ENCODE results near the gene CEBPG. TPM values are rescaled to one million over a fixed set of nuclear protein-coding genes. Genes with fewer than 3 reads are reported as not detected.

The CEBPG gene
- total RNA-seq, 1 experiment from 2014 or later, result 33.4 TPM

DNA sequence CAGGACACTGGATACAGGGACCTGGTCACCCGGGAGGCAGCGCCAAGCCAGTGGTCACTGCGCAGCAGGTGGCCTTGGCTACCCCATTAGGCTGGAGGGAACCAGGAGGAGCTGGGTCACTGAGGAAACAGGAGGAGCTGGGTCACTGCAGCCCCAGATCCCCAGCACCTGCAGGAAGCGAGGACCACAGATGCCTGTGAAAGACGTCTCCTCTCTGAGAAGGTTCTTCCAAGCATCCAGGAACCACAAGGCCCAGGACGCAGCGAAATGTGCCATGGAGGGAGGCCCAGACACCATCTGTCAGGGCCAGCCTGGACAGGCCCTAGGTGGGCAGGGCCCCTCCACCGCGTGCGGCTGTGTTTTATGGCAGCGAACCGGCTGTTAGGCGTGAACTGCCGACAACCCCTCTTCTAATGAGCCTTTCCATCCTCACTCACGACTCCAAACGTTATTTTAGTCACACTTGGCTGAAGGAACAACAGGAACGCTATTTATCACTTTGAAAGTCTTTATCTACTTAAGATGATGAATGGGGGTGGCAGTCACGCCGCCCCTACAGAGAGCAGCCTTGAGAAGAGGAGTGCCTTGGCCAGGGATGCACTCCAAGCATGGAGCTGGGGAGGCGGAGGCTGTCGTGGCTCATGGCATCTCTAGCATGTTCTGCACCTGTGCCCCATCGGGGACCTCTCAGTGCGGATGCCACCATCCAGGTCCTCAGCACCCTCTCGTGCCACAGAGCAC, 53.3 kb downstream of the CEBPG start:
- Histone ChIP-seq H3K79me2 (ENCODE audit: low read depth) (no peaks in the 10 kb centered on the region), H3K27ac (no peak overlapping the region), H3K27me3 (ENCODE audit: insufficient read depth, low read depth) (no peaks in the 10 kb centered on the region), H3K9me2 (ENCODE audit: insufficient read depth) (no peaks in the 10 kb centered on the region), H3F3A (ENCODE audit: insufficient read depth, low read depth) (no peaks in the 10 kb centered on the region), H3K9me3 (ENCODE audit: insufficient read depth, low read depth) (no peaks in the 10 kb centered on the region), H3K4me1 (replicated peaks; ENCODE audit: insufficient read depth) (no peaks in the 10 kb centered on the region), H3K4me3 (no peak overlapping the region), H3K36me3 (ENCODE audit: low read depth) (no peaks in the 10 kb centered on the region), H3K4me2 (no peak overlapping the region), H4K20me1 (ENCODE audit: insufficient read depth) (no peaks in the 10 kb centered on the region; the same call in 1 of the 2 replicates), H2AFZ (no peak overlapping the region)
- POLR2A ChIA-PET (ENCODE audit: unreplicated experiment), result no interaction called here
- DNase-seq, result no peak
- TF ChIP-seq, protein P1, sequence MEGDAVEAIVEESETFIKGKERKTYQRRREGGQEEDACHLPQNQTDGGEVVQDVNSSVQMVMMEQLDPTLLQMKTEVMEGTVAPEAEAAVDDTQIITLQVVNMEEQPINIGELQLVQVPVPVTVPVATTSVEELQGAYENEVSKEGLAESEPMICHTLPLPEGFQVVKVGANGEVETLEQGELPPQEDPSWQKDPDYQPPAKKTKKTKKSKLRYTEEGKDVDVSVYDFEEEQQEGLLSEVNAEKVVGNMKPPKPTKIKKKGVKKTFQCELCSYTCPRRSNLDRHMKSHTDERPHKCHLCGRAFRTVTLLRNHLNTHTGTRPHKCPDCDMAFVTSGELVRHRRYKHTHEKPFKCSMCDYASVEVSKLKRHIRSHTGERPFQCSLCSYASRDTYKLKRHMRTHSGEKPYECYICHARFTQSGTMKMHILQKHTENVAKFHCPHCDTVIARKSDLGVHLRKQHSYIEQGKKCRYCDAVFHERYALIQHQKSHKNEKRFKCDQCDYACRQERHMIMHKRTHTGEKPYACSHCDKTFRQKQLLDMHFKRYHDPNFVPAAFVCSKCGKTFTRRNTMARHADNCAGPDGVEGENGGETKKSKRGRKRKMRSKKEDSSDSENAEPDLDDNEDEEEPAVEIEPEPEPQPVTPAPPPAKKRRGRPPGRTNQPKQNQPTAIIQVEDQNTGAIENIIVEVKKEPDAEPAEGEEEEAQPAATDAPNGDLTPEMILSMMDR (conservative IDR thresholded peaks at IDR 0.05), result no peak
- TF ChIP-seq EZH2 (IDR thresholded peaks at IDR 0.05; ENCODE audit: low read depth), result no peak
- BruUV-seq (replicated peaks), result no TSS peak
- intact Hi-C loops (cut with micrococcal nuclease; ENCODE audit: unreplicated experiment), result no loop called here
- CTCF ChIA-PET, result no interaction called here

DNA sequence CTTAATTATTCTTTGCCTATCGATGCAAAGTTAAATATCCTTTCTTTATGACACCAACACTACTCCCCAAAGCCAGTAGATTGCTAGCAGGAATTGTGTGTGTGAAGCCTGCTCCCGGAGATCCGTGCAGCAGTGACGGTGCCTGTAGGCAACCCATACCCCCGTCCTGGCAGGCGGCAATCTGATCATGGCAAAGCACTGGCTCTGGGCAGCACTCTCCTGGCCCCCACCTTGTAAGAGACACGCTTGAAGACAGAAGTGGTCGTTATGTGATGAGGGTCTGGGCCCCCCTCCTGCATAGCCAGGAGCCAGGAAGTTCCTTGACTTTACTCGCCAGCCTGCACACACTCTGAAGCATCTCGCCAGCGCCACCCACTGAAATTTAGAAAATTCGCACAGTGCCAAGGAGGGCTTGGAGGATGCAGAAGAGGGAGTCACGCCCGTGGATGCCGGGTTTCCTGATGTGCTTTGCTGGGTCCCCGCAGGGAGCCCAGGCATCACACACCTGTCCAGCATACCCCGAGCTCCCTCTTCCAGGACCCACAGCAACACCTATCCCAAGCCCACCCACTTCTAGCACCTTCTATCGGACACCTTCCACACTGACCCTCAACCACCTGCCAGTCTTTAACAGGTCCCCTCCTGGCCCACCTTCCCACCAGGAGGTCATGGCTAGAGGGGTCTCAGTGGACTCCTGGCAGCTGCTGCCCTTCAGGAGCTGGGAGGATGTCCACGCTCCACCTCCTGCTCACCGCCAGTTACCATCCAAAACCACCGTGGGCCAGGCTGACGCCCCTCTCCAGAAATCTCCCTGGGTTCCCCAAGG, 54.5 kb downstream of the CEBPG start:
- H3K4me3 ChIP-seq, result no peak overlapping the region
- no peaks in the 10 kb centered on the region for H3K36me3 ChIP-seq (ENCODE audit: low read depth)
- no peak overlapping the region for H3K27ac ChIP-seq
- no peaks in the 10 kb centered on the region for H3K27me3 ChIP-seq (ENCODE audit: insufficient read depth, low read depth)
- no peaks in the 10 kb centered on the region for H3K9me3 ChIP-seq (ENCODE audit: insufficient read depth, low read depth)
- no peak for DNase-seq
- no peaks in the 10 kb centered on the region; the same call in 1 of the 2 replicates for H4K20me1 ChIP-seq (ENCODE audit: insufficient read depth)
- CTCF ChIA-PET, result interaction anchor here (0.5 kb wide), 1 partner anchor 267 kb away, joined by 10 read pairs; no protein-coding TSS in a partner anchor
- no peaks in the 10 kb centered on the region for H3K9me2 ChIP-seq (ENCODE audit: insufficient read depth)
- H3K4me2 ChIP-seq, result no peak overlapping the region
- no TSS peak for BruUV-seq (replicated peaks)
- intact Hi-C loops (cut with micrococcal nuclease; ENCODE audit: unreplicated experiment), result no loop called here
- H3F3A ChIP-seq (ENCODE audit: insufficient read depth, low read depth), result no peaks in the 10 kb centered on the region
- no peaks in the 10 kb centered on the region for H3K79me2 ChIP-seq (ENCODE audit: low read depth)
- POLR2A ChIA-PET (ENCODE audit: unreplicated experiment), result no interaction called here
- no peak for TF ChIP-seq EZH2 (IDR thresholded peaks at IDR 0.05; ENCODE audit: low read depth)
- TF ChIP-seq, protein P1 (conservative IDR thresholded peaks at IDR 0.05), result no peak
- H3K4me1 ChIP-seq (replicated peaks; ENCODE audit: insufficient read depth), result no peaks in the 10 kb centered on the region
- no peak overlapping the region for H2AFZ ChIP-seq

DNA sequence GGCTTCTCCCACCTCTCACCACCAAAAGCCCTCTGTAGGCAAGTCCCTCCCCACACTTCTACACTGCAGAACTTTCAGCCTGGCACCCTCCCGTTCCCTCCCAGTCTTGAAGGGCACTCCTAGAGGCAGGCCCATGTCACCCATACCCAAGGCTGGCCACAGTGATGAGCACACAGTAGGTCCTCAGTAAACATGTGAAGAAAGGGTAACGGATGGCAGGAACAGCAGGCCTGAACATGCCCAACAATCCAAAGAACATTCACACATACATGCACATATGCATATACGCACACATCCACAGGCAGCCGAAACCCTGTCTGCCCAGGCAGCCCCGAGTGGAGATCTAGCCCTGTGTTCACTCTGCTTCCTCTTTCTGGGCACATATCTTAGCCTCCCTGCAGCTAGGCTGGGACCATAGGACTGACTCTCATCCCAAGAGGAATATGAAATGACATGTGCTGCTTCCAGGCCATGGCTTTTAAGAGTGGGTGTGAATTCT, 55.2 kb downstream of the CEBPG start:
- H3K4me2 ChIP-seq, result no peak overlapping the region
- ChIA-PET POLR2A (ENCODE audit: unreplicated experiment) (no interaction called here), CTCF (interaction anchor here (0.5 kb wide), 1 partner anchor 267 kb away, joined by 10 read pairs; no protein-coding TSS in a partner anchor)
- H3K79me2 ChIP-seq (ENCODE audit: low read depth), result no peaks in the 10 kb centered on the region
- no peaks in the 10 kb centered on the region for H3K9me2 ChIP-seq (ENCODE audit: insufficient read depth)
- H3K27ac ChIP-seq, result no peak overlapping the region
- H3K36me3 ChIP-seq (ENCODE audit: low read depth), result no peaks in the 10 kb centered on the region
- TF ChIP-seq EZH2 (IDR thresholded peaks at IDR 0.05; ENCODE audit: low read depth), result no peak
- TF ChIP-seq, protein P1 (conservative IDR thresholded peaks at IDR 0.05), result no peak
- intact Hi-C loops (cut with micrococcal nuclease; ENCODE audit: unreplicated experiment), result no loop called here
- DNase-seq, result no peak
- no TSS peak for BruUV-seq (replicated peaks)
- no peaks in the 10 kb centered on the region; the same call in 1 of the 2 replicates for H4K20me1 ChIP-seq (ENCODE audit: insufficient read depth)
- H2AFZ ChIP-seq, result no peak overlapping the region
- no peaks in the 10 kb centered on the region for H3K4me1 ChIP-seq (replicated peaks; ENCODE audit: insufficient read depth)
- no peaks in the 10 kb centered on the region for H3K9me3 ChIP-seq (ENCODE audit: insufficient read depth, low read depth)
- no peaks in the 10 kb centered on the region for H3F3A ChIP-seq (ENCODE audit: insufficient read depth, low read depth)
- no peaks in the 10 kb centered on the region for H3K27me3 ChIP-seq (ENCODE audit: insufficient read depth, low read depth)
- no peak overlapping the region for H3K4me3 ChIP-seq
